DND-41 (cell line): ENCODE results near the gene AVL9.
"Not testable (repeated sequence)": the region's sequence is repeated elsewhere in the genome, so short reads cannot be mapped to it uniquely, and the experiment has no call there.

ENCODE experiments used
- ATAC-seq: fragments of 200-7000 bp; cut with Tn5 transposase; 3 replicates; pipeline ENCODE4 v1.9.1; 2021; ENCODE audit warnings: low read depth; ENCODE audit not compliant: insufficient read depth
- DNase-seq: peaks from one replicate; pipeline ENCODE4 v3.0.0-alpha.2; 2020
- H2AFZ ChIP-seq: 2 replicates; pipeline ENCODE4 v1.6.0; 2012; ENCODE audit warnings: low read depth, low read length
- H3K27ac ChIP-seq: 2 replicates; pipeline ENCODE4 v1.5.1; 2012; ENCODE audit warnings: low read length, inconsistent platforms
- H3K27me3 ChIP-seq: fragments of 200-600 bp; sonication (generic); 2 replicates; pipeline ENCODE4 v1.6.0; 2012; ENCODE audit warnings: low read length, mild to moderate bottlenecking, inconsistent platforms; ENCODE audit not compliant: insufficient read depth, poor library complexity
- H3K36me3 ChIP-seq: 2 replicates; pipeline ENCODE4 v1.5.1; 2012; ENCODE audit warnings: low read length, inconsistent platforms; ENCODE audit not compliant: insufficient read depth
- H3K4me1 ChIP-seq: 2 replicates; pipeline ENCODE4 v1.5.1; 2012; ENCODE audit warnings: mild to moderate bottlenecking, low read length; ENCODE audit not compliant: insufficient read depth
- H3K4me2 ChIP-seq: 2 replicates; pipeline ENCODE4 v1.6.0; 2012; ENCODE audit warnings: mild to moderate bottlenecking, moderate library complexity, low read length, inconsistent platforms; ENCODE audit not compliant: insufficient read depth
- H3K4me3 ChIP-seq, 2 experiments: fragments of 200-600 bp in 1 of 2; shearing (Covaris generic) in 1 of 2; 2 replicates each; pipeline ENCODE4 v1.5.1; 2012 to 2016; ENCODE audit warnings: inconsistent platforms in 2 of 2, low read length in 2 of 2, mild to moderate bottlenecking in 2 of 2, low read depth in 1 of 2, moderate library complexity in 1 of 2
- H3K79me2 ChIP-seq: 2 replicates; pipeline ENCODE4 v1.6.0; 2012; ENCODE audit warnings: low read length, inconsistent platforms; ENCODE audit not compliant: insufficient read depth
- H3K9ac ChIP-seq: 2 replicates; pipeline ENCODE4 v1.6.0; 2012; ENCODE audit warnings: low read depth, mild to moderate bottlenecking, inconsistent platforms, low read length, moderate library complexity
- H3K9me3 ChIP-seq: 2 replicates; pipeline ENCODE4 v1.5.1; 2012; ENCODE audit warnings: low read length, moderate library complexity, mild to moderate bottlenecking, inconsistent platforms; ENCODE audit not compliant: insufficient read depth, severe bottlenecking
- H4K20me1 ChIP-seq: 2 replicates; pipeline ENCODE4 v1.6.0; 2012; ENCODE audit warnings: low read length; ENCODE audit not compliant: insufficient read depth

The AVL9 gene

GRCh38 chr7:32636725-32637462 is 141.6 kb downstream of the AVL9 start:
- not testable (repeated sequence) for DNase-seq

GRCh38 chr7:32637611-32638010 is 142.3 kb downstream of the AVL9 start:
- H3K79me2 ChIP-seq, H3K9me3 ChIP-seq, H4K20me1 ChIP-seq, H3K4me2 ChIP-seq, H3K4me1 ChIP-seq, H3K27me3 ChIP-seq, H2AFZ ChIP-seq, H3K9ac ChIP-seq, H3K4me3 ChIP-seq, H3K27ac ChIP-seq, H3K36me3 ChIP-seq, DNase-seq, ATAC-seq: not testable (repeated sequence)

More at GRCh38 chr7:32636725-32637462, 141.6 kb downstream of the AVL9 start:
- not testable (repeated sequence) for H3K9ac ChIP-seq, H3K79me2 ChIP-seq, H2AFZ ChIP-seq, H3K36me3 ChIP-seq, H3K27ac ChIP-seq, H4K20me1 ChIP-seq, H3K9me3 ChIP-seq, H3K27me3 ChIP-seq, H3K4me3 ChIP-seq, H3K4me2 ChIP-seq, H3K4me1 ChIP-seq, ATAC-seq
